Measurements from ENCODE around the gene SARDH. TPM values are rescaled to one million over a fixed set of nuclear protein-coding genes. Genes with fewer than 3 reads are reported as not detected.

The SARDH gene
- total RNA-seq, 4 donors from 2014 or later, result 0.32 to 0.98 (median 0.44) TPM; not detected in 1

- WGBS, result 93% methylated on average over 5 of the region's 13 CpGs
- TF ChIP-seq CTCF (IDR thresholded peaks at IDR 0.05), result no peak
- no peaks in the 10 kb centered on the region for H3K36me3 ChIP-seq
- no peak for DNase-seq (ENCODE audit: low spot score in 2 of 2)
- no peaks in the 10 kb centered on the region for H3K9me3 ChIP-seq
- peaks cover 65% of the 10 kb centered on the region for H3K27me3 ChIP-seq
- H3K4me1 ChIP-seq, result no peaks in the 10 kb centered on the region
- H3K27ac ChIP-seq, result no peak overlapping the region
- no peak overlapping the region for H3K4me3 ChIP-seq
Measured at GRCh38 chr9:133665096-133665495, 73.1 kb downstream of the SARDH start.

GRCh38 chr9:133664173-133665050, 73.7 kb downstream of the SARDH start:
- no peak for DNase-seq (ENCODE audit: low spot score in 2 of 2)
- WGBS, result 88% methylated on average over 23 of the region's 27 CpGs
- no peaks in the 10 kb centered on the region for H3K9me3 ChIP-seq
- TF ChIP-seq EP300 (IDR thresholded peaks at IDR 0.05) (no peak), POLR2AphosphoS5 (IDR thresholded peaks at IDR 0.05) (no peak), POLR2A (IDR thresholded peaks at IDR 0.05) (no peak), CTCF (IDR thresholded peaks at IDR 0.05) (no peak)
- H3K27me3 ChIP-seq, result peaks cover 72% of the 10 kb centered on the region
- H3K4me1 ChIP-seq, result peaks cover under 1% of the 10 kb centered on the region
- no peak overlapping the region for H3K4me3 ChIP-seq
- no peak overlapping the region for H3K27ac ChIP-seq
- no peaks in the 10 kb centered on the region for H3K36me3 ChIP-seq

GRCh38 chr9:133661846-133662540, 76.2 kb downstream of the SARDH start:
- H3K27ac ChIP-seq, result no peak overlapping the region
- no peak for TF ChIP-seq CTCF (IDR thresholded peaks at IDR 0.05)
- no peak for TF ChIP-seq POLR2A (IDR thresholded peaks at IDR 0.05)
- no peak for TF ChIP-seq EP300 (IDR thresholded peaks at IDR 0.05)
- no peak for TF ChIP-seq POLR2AphosphoS5 (IDR thresholded peaks at IDR 0.05)
- H3K4me1 ChIP-seq, result peaks cover 17% of the 10 kb centered on the region
- H3K9me3 ChIP-seq, result no peaks in the 10 kb centered on the region
- H3K36me3 ChIP-seq, result no peaks in the 10 kb centered on the region
- peaks cover 93% of the 10 kb centered on the region for H3K27me3 ChIP-seq
- DNase-seq (ENCODE audit: low spot score in 2 of 2), result no peak
- WGBS, result 75% methylated on average over 8 of the region's 26 CpGs
- no peak overlapping the region for H3K4me3 ChIP-seq

GRCh38 chr9:133659516-133659915, 78.6 kb downstream of the SARDH start:
- no peak for TF ChIP-seq CTCF (IDR thresholded peaks at IDR 0.05)
- TF ChIP-seq POLR2A (IDR thresholded peaks at IDR 0.05), result no peak
- no peak for TF ChIP-seq EP300 (IDR thresholded peaks at IDR 0.05)
- no peaks in the 10 kb centered on the region for H3K36me3 ChIP-seq
- WGBS, result 79% methylated on average over 7 of the region's 13 CpGs
- no peaks in the 10 kb centered on the region for H3K9me3 ChIP-seq
- DNase-seq (ENCODE audit: low spot score in 2 of 2), result no peak
- no peak overlapping the region for H3K27ac ChIP-seq
- no peak overlapping the region for H3K4me3 ChIP-seq
- peaks cover 96% of the 10 kb centered on the region for H3K27me3 ChIP-seq
- peaks cover 21% of the 10 kb centered on the region for H3K4me1 ChIP-seq
